DMS53 (cell line): ENCODE data around the gene TNIK.
A peak's percentile ranks its signal among the peaks of the same experiment; 100 is the strongest.

Experiments
- DNase-seq: peaks from one replicate; lab custom pipeline; 2025; lab: John Stamatoyannopoulos, UW

The TNIK gene

DNA sequence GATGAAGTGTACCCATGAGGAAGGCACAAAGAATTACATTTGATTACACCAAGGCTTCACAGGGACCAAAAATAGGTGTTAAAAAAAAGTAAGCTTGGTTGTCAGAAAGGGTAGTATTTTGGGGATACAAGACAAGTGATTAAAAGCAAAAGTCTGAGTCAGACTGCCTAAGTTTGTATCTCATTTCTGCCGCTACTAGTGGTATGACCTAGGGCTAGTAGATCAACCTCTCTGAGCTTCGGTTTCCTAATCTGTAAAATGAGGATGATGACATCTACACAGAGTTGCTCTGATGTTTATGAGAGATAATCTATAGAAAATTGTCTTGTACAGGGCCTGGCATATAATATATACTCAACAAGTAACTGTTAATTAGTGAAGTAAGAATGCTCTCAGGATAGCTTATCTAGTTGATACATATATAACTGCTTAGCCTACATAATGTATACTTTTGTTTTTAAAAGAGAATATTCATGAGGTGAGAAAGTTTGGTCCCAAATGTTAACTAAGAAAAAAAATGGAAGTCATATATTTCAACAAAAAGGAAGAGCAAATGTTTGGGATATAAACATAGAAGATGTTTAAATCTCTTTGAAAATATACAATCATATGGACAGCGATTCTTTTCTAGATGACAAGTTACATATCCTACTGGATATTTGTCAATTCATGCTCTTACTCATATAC lies 270.7 kb downstream of the TNIK start:
- DNase-seq, result no peak

DNA sequence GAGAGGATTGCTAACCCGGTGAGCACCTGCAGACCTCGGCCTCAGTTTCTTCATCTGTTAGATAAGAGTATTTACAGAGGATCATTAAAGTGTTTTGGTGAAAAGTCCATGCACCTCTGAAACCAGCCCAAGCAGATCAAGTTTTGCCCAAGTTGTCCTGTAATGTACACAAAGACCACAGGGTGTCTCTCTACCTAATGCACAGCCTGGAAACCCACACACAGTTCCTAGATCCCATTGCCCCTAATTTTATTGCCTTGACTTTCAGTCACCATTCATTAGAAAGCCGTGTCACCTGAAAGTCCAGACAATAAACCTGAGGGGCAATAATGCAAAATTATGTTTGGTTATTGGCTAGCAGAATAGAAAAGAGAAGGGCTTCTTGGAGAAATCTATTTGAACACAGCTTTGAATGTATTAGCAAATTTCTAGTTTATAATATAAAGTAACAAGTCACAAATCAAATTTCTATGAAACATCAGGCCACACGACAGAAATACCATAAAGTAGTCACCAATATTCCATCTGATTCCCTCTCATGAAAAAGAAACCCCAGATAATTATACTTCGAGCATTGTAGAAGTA lies 272.4 kb downstream of the TNIK start:
- peak; percentile 55 for DNase-seq

DNA sequence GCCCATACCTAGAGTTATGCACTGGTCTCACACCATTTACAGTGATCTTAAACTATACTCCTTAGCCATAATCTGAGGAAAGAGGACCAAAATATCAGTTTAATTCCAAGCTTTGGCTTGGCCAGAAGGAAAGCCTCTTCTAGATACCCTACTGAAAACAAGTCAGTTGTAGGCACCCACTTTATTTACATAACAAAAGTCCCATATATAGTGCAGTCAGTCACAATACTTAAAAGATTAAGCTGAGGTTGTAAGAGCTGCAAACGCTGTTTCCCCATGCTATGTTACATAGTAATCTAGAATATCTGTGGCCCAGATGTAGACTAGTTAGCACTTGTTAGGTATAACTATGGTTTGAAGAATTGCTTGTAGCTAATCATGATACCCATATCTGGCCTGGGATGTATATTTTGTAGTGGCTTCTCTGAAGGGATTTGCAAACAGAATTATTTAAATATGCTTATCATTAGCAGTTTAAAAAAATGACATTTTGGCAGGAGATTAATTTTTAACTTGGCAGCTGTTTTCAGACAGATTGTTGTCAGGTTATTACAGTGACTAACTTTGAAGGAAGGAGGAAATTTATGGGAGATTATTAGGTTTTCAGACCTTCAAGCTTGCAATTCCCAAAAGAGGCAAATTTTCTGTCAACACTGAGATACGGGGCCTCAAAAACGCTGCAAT lies 273.2 kb downstream of the TNIK start:
- DNase-seq, result no peak

DNA sequence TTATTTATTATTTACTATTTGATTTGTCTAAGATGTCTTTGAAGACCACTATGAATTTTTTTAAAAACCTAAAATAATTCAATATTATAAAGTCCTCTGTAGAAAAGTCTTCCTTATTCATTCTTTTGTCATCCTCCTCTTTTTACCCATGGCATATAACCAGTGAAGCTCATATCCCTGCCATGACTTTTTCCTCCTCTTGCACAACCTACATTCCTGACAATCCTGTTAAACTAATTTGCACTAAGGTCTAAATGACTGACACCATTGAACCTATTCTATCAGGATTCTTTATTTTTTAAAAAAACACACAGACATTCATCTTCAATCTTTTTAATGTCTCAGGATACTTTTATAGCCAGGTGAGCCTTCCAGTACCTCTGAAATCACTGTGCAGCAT lies 273.8 kb downstream of the TNIK start:
- DNase-seq, result no peak

DNA sequence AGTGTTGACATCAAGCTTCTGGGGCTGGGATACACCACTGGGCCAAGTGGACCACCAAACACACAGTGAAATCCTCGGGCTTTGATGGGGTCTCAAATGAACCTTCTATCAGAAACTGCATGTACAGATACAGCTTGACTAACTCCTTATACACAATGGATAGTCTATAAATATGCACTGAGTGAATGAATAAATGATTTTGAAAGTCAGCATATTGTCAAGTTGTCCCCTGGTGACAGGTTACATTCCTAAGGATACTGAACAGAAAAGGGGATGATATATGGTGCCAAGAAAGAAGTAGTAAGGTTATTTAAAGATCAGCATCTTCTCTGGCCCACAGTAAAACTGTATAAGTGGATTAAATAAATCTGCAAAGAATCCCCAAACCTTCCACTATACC lies 274.2 kb downstream of the TNIK start:
- DNase-seq, result no peak

DNA sequence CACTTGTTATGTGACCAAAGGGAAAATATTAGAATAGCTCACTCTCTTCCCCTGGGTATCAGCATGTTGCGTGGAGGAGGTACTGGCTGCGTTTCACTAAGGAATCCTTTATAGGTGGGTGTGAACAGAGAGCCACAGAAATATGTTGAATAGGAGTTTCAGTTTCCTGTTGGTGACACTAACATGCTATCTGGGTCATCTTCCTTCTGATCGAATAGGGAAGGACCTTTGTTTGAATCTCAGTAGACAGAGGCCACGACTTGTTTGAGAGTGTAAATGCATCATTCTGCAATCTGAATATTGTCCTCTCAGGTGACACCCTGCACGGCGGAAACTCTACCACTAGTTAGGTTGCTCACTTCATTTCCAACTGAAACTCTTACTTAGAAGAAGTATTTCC lies 275.8 kb downstream of the TNIK start:
- DNase-seq, result no peak

DNA sequence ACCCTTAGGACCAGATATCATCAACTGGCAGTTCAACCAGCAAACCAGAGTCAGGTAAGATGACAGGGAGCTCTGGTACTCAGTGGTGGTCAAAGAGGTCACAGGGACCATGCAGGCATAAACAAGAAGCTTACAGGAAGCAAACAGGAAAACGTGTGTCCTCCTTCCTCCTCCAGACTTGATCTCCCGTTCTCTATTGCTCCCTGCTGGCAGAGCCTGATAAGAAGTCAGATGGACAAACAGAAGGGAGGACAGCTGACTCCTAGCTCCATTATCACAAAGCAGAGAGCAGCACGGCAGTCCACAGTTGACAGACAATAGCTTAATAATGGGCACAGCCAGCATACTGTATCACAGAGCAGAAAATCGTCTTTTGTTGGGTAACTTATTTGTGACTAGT lies 277.2 kb downstream of the TNIK start:
- DNase-seq, result peak; percentile 57

DNA sequence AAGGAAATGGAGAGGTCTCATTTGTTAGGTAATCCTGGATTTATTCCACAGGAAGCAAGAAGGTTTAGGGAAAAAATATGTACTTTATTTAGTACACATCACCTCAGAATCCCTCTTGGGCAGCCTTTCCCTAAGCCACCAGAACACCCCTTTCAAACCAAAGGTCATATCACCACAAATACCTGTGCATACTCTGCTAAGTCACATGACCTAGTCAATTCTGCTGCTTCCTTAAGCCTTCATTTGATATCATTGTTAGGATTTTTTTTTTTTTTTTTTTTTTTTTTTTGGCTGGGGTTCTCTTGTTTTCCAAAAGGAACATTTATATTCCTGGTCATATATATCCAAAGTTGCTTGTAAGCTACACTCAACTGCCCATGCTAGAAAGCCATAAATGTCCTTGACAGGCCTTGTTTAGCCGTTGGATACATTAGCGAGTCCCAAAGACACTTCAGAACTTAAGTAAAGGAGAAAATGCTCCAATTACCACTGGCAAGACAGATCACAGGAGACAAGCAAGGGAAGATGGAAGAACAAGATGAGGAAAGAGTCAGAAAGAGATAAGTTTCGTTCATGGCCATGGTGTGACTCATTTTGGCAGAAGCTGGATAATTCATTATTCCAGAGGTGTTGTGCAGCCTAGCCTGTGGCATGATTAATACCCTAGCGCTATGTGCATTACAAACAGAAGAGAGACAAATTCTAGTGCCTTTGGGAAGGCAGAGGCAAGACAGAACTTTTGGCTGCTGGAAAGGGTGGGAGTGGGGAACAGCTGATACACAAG lies 278.1 kb downstream of the TNIK start:
- DNase-seq, result no peak

DNA sequence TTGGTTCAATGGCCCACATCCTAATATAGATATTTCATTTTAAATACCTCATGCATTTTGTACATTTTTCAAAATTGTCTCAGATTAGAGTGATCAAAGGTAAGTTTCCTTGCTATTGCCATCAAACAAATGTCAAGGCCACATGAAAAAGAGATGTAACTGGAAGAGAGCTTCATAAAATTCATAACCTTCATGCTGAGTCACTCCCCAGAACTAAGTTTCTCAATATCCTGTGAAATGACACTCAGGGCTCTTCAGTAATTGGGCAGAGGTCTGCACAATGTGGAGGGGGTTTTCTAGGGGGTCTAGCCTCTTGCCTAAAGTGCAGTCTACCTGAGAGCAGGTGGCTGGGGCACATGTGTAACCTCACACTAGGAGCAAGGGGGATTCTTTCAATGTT lies 281.5 kb downstream of the TNIK start:
- no peak for DNase-seq

DNA sequence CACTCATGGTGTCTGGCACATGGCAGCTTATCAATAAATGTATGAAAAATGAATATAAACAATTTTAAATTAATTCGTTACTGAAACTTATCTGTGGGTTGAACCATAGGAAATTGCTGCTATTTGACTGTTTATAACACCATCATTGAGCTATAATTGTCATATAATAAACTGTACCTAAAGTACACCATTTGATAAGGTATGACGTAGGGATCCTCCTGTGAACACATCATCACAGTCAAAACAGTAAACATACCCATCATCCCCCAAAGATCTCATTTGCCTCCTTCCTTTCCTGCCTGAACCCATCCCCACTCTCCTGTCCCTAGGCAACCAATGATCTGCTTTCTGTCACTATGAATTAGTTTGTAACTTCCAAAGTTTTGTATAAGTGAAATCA lies 282.7 kb downstream of the TNIK start:
- DNase-seq, result no peak

DNA sequence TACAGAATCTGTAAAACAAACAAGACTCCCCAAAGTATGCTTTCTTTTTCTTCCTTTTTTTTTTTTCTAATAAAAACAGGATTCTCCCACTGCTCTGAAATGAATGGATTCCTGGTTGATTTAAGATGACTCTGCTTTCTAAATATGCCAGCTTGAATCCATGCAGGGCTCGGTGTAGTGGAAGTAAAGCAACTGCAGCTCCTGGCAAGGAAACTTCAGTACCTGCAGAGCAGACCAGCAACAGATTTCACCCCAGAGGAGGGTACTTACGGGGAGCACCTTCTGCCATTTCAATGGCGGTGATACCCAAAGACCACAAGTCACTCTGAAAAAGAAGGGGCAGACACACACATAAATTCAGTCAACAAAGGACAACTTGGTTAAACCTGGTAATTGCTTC lies 283.1 kb downstream of the TNIK start:
- no peak for DNase-seq

DNA sequence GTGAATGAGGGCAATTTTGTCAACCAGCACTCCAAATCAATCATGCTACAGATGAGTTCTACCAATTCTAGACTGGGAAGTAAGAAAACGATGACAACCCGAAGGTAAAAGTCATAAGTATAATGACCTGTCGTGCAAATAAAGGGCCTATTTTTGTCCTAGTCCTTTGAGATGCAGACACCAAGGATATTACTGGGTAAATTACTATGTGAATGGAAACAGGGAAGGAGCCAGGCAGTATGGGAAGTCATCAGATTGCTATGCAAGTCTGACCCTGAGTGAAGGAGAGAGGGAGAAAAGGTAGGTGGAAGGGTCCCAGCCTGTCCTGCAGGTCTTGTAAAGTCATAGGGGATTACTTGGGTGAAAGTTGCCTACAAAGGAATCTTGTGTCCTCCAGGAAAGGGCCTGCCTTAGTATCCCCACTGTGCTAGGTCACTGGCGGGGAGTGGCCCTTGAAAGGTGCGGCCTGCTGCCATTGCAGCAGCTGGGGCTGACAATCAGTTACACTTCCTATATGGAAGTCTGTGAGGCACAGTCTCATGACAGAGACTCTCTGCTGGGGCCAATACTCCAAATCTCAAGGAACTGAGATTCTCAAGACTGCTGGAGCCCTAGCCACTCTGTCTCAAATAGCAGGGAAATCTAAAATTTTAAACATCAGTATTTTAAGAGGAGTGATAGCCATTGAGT lies 283.8 kb downstream of the TNIK start:
- DNase-seq, result no peak

DNA sequence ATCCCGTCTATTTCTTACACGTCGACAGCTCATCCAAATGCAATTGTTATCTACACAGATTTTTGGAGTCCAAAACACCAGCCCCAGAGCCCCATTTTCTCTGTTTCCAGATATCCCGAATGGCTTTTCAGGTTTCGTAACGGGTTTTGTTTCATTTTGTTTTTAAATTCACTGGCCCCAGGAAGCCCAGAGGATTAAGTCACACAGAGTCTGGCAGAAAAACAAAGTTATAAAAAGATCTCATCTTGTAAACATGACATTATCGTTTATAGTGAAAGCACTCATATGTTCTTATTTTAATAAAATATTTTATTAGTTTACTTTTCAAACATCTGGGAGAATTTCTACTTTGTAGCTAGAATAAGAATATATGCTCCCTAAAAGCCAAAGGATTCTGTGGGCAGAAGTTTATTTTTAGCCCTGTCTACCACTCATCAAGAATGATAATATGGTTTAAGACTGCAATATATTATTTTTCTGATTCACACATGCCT lies 284.4 kb downstream of the TNIK start:
- no peak for DNase-seq

DNA sequence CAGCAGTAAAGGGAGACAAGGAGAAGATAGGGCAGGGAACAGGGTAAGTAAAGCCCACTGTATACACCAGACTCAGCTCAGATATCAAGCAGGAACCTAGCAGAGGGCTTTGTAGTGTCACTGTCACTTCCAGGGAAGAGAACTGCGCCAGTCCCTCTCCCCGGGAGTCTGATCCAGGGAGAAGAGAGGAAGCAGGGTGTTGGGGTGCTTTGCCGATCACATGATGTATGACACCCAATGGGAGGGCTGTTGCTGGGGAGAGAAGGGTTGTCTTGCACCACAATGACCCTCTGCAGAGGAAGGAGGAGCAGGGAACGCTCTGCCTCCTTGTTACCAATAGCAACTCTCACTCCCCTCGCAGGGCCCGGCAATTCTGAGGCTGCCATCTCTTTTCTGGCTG lies 286.5 kb downstream of the TNIK start:
- no peak for DNase-seq

DNA sequence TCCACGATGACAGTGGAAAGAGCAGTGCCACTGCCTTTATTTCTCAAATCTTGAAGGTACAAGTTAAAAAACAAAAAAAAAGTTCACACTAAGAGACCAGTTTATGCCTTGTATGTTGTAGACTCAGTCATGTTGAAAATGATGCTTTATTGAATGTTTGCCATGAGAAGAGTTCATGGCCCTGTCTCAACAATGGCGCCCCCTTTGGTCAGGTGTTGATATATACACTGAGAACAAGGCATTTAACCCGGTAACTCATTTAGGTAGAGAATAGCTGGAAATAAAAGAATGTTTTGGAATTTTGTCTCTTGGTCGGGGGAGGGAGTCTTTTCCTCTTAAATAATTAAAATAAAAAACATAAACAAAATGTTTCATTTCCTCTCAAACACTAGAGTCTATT lies 288.1 kb downstream of the TNIK start:
- peak; percentile 47 for DNase-seq

DNA sequence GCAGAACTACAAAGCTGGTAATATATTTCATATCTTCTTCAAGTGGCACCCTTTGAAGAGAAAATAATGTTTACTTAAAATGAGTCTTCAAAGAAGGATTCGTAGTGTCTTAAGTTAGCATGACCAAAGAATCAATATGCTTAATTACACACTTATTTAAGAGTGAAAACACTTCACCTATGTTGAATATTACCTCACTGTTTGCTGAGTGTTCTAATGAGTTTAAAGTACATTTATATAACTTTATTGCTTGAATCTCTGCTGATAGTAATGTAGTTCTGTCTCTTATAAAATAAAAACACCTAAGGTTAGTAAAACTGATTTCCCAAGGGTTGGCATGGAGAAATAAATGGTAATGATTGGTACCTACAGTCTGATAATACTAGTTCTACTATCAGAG lies 290.3 kb downstream of the TNIK start:
- peak; percentile 45 for DNase-seq

DNA sequence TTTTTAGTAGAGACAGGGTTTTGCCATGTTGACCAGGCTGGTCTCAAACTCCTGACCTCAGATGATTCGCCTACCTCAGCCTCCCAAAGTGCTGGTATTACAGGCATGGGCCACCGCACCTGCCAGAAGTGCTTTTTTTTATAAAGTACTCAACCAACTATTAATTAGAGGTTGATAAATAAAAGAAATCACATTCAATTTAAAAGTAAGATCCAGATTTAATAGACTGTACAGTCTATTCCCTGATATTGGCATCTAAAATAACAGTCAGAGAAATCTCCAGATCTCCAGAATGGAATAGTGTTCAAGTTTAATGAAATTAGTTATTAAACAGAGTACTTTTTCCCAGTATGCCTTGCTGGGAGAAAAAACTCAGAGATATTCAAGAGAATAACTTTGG lies 290.8 kb downstream of the TNIK start:
- no peak for DNase-seq

DNA sequence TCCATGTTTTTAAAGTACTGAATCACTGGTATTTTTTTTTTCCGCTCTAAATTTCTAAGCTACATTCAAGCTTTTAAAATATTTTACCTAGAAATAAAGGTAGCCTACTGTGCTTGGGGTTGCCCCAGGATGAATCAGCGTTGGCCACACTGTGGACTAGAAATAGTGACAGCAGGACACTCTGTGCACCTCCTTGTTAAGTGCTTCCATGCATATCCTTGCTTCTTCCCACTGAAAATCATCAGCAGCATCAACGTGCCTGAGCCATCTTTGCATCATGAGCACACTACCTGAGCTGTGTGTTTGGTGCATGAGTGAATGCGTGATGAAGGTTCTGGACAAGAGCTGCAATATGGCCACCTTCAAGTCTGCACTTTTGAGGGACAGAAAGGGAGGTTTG lies 291.7 kb downstream of the TNIK start:
- DNase-seq, result no peak

DNA sequence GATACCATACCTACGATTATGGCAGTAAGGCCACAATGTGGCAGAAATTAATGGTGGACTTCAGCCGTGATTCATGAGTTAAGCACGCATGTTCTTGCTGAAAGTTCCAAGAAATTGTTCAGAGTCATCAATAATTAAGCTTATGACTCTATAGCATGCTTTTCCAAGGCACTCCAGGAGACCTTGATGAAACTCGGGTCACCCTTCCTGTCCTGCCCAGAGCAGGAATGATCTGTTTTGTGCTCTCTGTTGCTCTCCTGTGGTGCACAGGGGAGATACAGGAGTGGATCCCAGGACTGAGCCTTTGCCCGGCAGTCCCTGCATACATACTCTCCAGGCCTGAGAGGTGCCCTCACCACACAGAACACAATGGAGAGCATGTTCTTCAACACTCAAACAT lies 292.1 kb downstream of the TNIK start:
- DNase-seq, result peak; percentile 75

DNA sequence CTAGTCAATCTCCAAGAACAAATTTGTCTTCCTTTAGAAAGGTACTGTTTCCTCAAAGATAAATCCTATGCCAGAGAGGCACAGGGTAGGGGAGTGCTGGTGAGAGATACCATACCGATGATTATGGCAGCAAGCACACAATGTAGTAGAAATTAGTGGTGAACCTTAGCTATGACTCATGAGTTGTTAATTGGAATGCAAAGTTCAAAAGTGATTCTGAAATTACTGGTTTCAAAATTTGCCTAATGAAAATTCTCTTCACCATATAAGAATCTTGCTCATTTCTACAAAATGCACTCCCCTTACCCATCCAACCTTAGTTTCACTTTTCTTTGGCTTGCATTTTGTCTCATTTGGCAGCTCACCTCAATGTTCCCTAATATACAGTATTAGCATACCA lies 294.2 kb downstream of the TNIK start:
- DNase-seq, result no peak

DNA sequence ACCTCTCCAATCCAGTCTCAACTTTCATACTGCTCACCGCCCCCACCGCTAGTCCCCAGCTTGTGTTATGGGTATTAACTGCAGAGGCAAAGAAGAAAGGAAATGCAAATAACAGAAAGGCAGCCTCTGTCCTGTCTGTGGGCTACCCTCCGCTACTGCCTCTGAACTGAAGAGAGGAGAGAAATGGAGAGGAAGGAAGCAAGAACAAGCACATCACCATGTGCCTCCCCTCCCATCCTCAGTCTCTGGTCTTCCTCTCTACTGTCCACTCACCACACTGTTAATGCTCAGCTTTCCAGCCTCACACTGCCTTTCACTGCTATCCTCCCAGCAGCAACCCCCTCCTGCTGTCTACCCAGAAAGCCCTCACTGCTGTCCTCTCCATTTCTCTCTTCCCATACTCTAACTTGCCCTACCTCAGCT lies 294.7 kb downstream of the TNIK start:
- DNase-seq, result no peak

DNA sequence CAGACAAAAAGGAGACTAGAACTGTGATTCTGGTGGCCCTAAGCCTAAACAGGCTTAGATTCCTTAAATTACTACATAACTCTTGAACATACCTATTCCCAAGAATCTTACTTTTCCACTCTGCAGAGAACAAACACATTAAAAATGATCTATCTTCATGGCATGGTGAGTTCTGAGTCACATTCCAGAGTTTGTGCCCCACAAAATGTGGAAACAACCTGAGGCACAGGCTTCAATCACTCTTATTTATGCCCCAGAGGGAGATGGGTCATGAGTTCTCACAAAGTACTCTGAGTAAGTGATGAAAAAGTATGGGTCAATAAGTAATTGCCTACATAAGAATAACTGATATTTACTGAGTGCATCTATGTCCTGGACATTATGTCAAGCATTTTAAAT lies 296.1 kb downstream of the TNIK start:
- DNase-seq, result no peak
